Endothelial cell of umbilical vein (primary cell): ENCODE results near the gene IZUMO2.

Experiments used
- CTCF ChIP-seq, 2 donors: IDR thresholded peaks; 1 replicate in 1 of 2; 2 replicates in 1 of 2; pipeline ENCODE4 v1.5.1; 2011; ENCODE audit warnings: low read length in 2 of 2, mild to moderate bottlenecking in 2 of 2, moderate library complexity in 2 of 2, control low read depth in 1 of 2, inconsistent platforms in 1 of 2, low read depth in 1 of 2; ENCODE audit not compliant: insufficient read depth in 1 of 2; ENCODE audit errors: extremely low read depth in 1 of 2
- EZH2 ChIP-seq: IDR thresholded peaks from 2 replicates; pipeline ENCODE4 v1.6.1; 2012; ENCODE audit warnings: borderline replicate concordance, low read depth, mild to moderate bottlenecking, moderate library complexity, low read length, inconsistent platforms; ENCODE audit not compliant: severe bottlenecking
- JUN ChIP-seq: IDR thresholded peaks from 2 replicates; pipeline ENCODE4 v1.6.1; 2011; ENCODE audit warnings: borderline replicate concordance, low read depth; ENCODE audit not compliant: insufficient read length, insufficient read depth
- POLR2A ChIP-seq: IDR thresholded peaks from 2 replicates; pipeline ENCODE4 v1.6.1; 2012; ENCODE audit warnings: low read depth, mild to moderate bottlenecking, control low read depth, low read length
- POLR2AphosphoS5 ChIP-seq: IDR thresholded peaks from 2 replicates; pipeline ENCODE4 v1.6.1; 2012; ENCODE audit warnings: low read depth, mild to moderate bottlenecking, control low read depth, low read length, moderate library complexity; ENCODE audit not compliant: insufficient read depth
- TF ChIP-seq, protein P1 (sequence below): IDR thresholded peaks from 2 replicates; pipeline ENCODE4 v1.6.1; 2011; ENCODE audit not compliant: insufficient read depth, insufficient read length

DNA sequence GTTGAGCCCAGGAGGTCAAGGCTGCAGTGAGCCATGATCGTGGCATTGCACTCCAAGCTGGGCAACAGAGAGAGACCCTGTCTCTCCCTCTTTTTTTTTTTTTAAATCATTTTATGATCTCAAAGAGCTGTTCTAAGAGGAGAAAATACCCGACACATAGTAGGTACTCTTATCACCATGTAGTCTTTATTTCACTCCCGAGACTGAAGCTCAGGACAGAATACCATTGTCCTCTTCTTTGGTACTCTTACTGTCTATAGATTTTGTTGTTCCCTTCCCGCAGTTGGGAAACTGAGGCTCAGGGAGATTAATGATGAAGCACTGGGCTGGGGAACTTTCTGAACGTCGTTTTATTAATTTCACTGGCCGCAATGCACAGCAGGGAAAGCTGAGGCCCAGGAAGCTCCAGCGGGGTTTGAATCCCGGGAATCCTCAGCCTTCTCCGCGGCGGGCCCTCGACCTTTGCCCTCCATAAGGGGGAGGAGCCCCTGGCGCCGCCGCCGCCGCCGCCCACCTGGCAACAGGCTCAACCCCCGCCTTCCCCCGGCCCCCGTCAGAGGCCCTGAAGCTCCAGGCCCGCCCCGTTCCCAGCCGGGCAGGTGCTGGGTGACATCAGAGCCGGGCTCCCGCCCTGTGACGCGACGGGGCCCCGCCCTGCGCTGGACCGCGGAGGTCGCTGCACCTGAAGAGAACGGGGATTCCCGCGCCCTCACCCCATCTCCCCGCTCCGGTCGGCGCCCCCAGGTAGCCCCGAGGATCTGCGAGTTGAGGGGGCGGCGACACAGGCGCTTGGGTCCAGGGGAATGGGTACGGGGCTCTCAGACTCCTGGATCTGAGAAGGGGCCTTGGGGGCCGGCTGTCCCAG is 42.0 kb upstream of the IZUMO2 start:
- TF ChIP-seq CTCF (IDR thresholded peaks at IDR 0.05; ENCODE audit: extremely low read depth in 1 of 2, insufficient read depth in 1 of 2, low read depth in 1 of 2, low read length in 2 of 2) (no peak), EZH2 (peak; percentile 39), POLR2AphosphoS5 (no peak), POLR2A (no peak), JUN (no peak)
- TF ChIP-seq, protein P1, sequence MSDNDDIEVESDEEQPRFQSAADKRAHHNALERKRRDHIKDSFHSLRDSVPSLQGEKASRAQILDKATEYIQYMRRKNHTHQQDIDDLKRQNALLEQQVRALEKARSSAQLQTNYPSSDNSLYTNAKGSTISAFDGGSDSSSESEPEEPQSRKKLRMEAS = no peak
